ENCODE results near the gene GLP1R. TPM values are rescaled to one million over a fixed set of nuclear protein-coding genes. Genes with fewer than 3 reads are reported as not detected.

GLP1R gene
- total and polyA plus RNA-seq, 2 of the 4 experiments (the other 2 are of a cell fraction), result not detected

DNA sequence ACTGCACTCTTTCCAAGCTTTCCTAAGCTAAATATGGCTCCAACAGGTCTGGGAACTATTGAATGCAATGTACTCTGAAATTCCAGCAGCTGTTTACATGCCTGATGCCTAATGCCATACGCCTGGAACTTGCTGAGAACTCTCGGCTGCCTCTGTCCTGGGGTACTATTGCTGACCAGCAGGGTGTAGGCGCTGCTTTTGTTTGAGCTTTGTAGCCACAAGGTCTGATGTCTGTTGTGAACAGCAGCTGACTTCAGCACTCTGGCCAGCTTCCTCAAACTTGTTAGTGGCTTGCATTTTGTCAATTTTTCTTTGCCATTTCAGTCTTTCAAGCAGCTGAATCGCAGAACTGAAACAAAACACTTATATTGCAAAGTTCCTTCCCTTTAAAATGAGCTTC, 39.8 kb downstream of the GLP1R start:
- H2BK120ac ChIP-seq (ENCODE audit: low read depth, low read length), result no peak overlapping the region
- H3K36me3 ChIP-seq (ENCODE audit: control insufficient read depth, insufficient read depth, low read length), result no peaks in the 10 kb centered on the region
- no peak overlapping the region for H2AK9ac ChIP-seq (replicated peaks; ENCODE audit: low read depth, low read length, poor library complexity)
- intact Hi-C loops (cut with micrococcal nuclease) (loop anchor here (1.0 kb wide), 4 partner anchors 14 to 222 kb away; no protein-coding TSS in a partner anchor), dilution Hi-C loops (cut with HindIII; ENCODE audit: low sequenced_read_pairs, unreplicated experiment) (no loop called here), in situ Hi-C loops (cut with MboI; ENCODE audit: low sequenced_read_pairs) (no loop called here)
- no peak overlapping the region for H3K27ac ChIP-seq (ENCODE audit: insufficient read depth, low read length)
- H4K91ac ChIP-seq (ENCODE audit: insufficient read depth, low read depth, low read length), result no peak overlapping the region
- H2AK5ac ChIP-seq (ENCODE audit: low read depth, low read length), result no peak overlapping the region
- no peak overlapping the region for H3K9ac ChIP-seq (ENCODE audit: low read depth, low read length)
- H2BK5ac ChIP-seq (ENCODE audit: low read depth, low read length, poor library complexity, severe bottlenecking), result no peak overlapping the region
- H3K27me3 ChIP-seq (ENCODE audit: control insufficient read depth, insufficient read depth, low read length), result peaks cover 6% of the 10 kb centered on the region; the same call in 1 of the 2 replicates
- H3K4me2 ChIP-seq (ENCODE audit: low read depth, low read length), result no peak overlapping the region
- H3K4me3 ChIP-seq (ENCODE audit: insufficient read depth, low read depth, low read length), result no peak overlapping the region
- H3K18ac ChIP-seq (ENCODE audit: low read depth, low read length), result no peak overlapping the region
- no peaks in the 10 kb centered on the region for H4K20me1 ChIP-seq (ENCODE audit: insufficient read depth, low read length)
- TF ChIP-seq CTCF (conservative IDR thresholded peaks at IDR 0.05; ENCODE audit: low read depth, low read length) (peak; percentile 48), SMC3 (IDR thresholded peaks at IDR 0.05; ENCODE audit: low read depth, low read length) (peak; percentile 20; the same call in 1 of the 2 replicates), CHD1 (IDR thresholded peaks at IDR 0.05; ENCODE audit: low read depth, low read length) (no peak), RAD21 (IDR thresholded peaks at IDR 0.05; ENCODE audit: low read length) (peak; percentile 48)
- 4% methylated on average over 3 of the region's 4 CpGs; no CpG with 5 or more reads in 1 of the 2 experiments for WGBS, 2 experiments (ENCODE audit: extremely low coverage in 2 of 2, insufficient read length in 1 of 2)
- no peak overlapping the region for H3K23ac ChIP-seq (ENCODE audit: low read depth, low read length)
- peak; percentile 99 for ATAC-seq (ENCODE audit: low read depth)
- H3K9me3 ChIP-seq (ENCODE audit: control insufficient read depth, insufficient read depth, low read length), result no peaks in the 10 kb centered on the region
- H3K4me1 ChIP-seq (ENCODE audit: control insufficient read depth, insufficient read depth, low read length), result no peaks in the 10 kb centered on the region
- no peak overlapping the region for H2BK20ac ChIP-seq (ENCODE audit: low read depth, low read length)
- no TSS peak for BruUV-seq (replicated peaks)
- POLR2A ChIA-PET (ENCODE audit: unreplicated experiment), result no interaction called here
- no peak overlapping the region for H3K4ac ChIP-seq (ENCODE audit: low read depth, low read length)
- H3K9me1 ChIP-seq (ENCODE audit: insufficient read depth, low read length), result no peaks in the 10 kb centered on the region
- H2AFZ ChIP-seq (replicated peaks; ENCODE audit: low read length, poor library complexity), result no peak overlapping the region
- peak; percentile 68 for DNase-seq
- no peak overlapping the region for H3K56ac ChIP-seq (ENCODE audit: extremely low read depth, insufficient read depth, low read length)
- no peaks in the 10 kb centered on the region for H3K79me1 ChIP-seq (ENCODE audit: low read depth in 1 of 2, low read length in 2 of 2)
- H4K5ac ChIP-seq (ENCODE audit: low read depth, low read length), result no peak overlapping the region
- no peak overlapping the region for H2BK15ac ChIP-seq (ENCODE audit: low read depth, low read length)
- no peak overlapping the region for H3K14ac ChIP-seq (replicated peaks; ENCODE audit: low read depth, low read length)
- CTCF ChIA-PET, result interaction anchor here (0.7 to 1.9 kb wide), 3 partner anchors 14 to 215 kb away, joined by 3 to 12 read pairs (median 5); no protein-coding TSS in a partner anchor
- H4K8ac ChIP-seq (ENCODE audit: low read depth in 2 of 2, low read length in 2 of 2), result no peak overlapping the region
